Regular cardiac myocyte (primary cell): Measurements from ENCODE around the gene PTPRD. TPM values are rescaled to one million over a fixed set of nuclear protein-coding genes. Genes with fewer than 3 reads are reported as not detected.

Experiments used
- total RNA-seq: library from RNA; depleted of rRNA; stranded (reverse); fragments of >200 nt; gene quantifications from 2 replicates; pipeline ENCODE4 v1.2.3, GENCODE V29; 2014

PTPRD gene
- total RNA-seq = 2.3 and 9.8 TPM in 2 replicates

DNA sequence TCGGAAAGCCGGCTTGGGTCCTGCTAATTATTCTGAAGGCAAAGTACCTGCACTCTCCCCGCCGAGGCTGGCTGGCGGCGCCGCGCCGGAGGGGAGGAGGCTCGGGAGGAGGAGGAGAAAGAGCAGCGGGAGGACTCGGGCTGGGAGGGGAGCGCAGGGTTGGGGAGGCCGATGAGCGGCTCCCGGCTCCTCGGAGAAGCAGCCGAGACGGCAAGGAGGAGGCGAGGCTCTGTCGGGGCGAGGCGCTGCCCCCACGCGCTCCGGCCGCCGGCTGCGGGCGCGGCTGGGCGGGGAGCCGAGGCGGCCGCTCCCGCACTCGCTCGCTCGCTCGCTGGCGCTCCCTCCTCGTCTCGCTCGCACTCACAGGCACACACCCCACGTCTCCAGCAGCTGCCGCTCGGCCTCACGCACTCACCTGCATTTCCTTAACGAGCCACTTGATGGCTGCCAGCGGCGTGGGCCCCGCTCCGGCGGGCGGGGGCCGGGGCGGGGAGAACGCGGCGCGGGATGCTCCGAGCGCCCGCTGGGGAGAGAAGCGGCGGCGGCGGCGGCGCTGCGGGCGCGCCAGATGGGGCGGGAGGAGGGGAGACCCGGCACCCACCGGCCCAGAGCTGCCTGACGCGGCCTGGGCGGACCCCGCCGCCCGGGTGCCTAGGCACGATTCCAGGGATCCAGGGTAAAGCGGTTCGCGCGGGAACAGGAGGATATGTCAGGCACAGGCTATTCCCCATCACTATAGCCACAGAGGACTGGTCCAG is at the start of gene PTPRD:
Gene PTPRD (minus strand): TSS at position 362 of the 758 bp plus-strand sequence.

